Thyroid gland (tissue), 4 donors: ENCODE data around the gene TRIM7. TPM values are rescaled to one million over a fixed set of nuclear protein-coding genes. Genes with fewer than 3 reads are reported as not detected.
A peak's percentile ranks its signal among the peaks of the same experiment; 100 is the strongest.

ENCODE experiments used
- DNase-seq, 2 donors: peaks; one replicate each; pipeline ENCODE4 v3.0.0-alpha.2; 2019
- H3K27ac ChIP-seq, 3 donors: fragments of 200-600 bp; sonication (generic); 1 replicate in 2 of 3; 2 replicates in 1 of 3; pipeline ENCODE4 v1.5.1; 2016 to 2019; ENCODE audit warnings: mild to moderate bottlenecking in 1 of 3, moderate library complexity in 1 of 3
- H3K27me3 ChIP-seq: fragments of 200-600 bp; sonication (generic); one replicate; pipeline ENCODE4 v1.5.1; 2019
- H3K36me3 ChIP-seq, 2 donors: fragments of 200-600 bp; sonication (generic); one replicate each; pipeline ENCODE4 v1.5.1; 2016 to 2019
- H3K4me1 ChIP-seq, 2 donors: fragments of 200-600 bp; sonication (generic); one replicate each; pipeline ENCODE4 v1.5.1; 2017 to 2019
- H3K4me3 ChIP-seq, 3 donors: fragments of 200-600 bp; sonication (generic); replicated peaks in 1 of 3; 1 replicate in 2 of 3; 2 replicates in 1 of 3; pipeline ENCODE4 v1.5.1; 2016; ENCODE audit warnings: mild to moderate bottlenecking in 1 of 3
- H3K9me3 ChIP-seq: fragments of 200-600 bp; sonication (generic); one replicate; pipeline ENCODE4 v1.5.1; 2017
- POLR2A ChIP-seq, 2 donors: fragments of 450-650 bp; IDR thresholded peaks; one replicate each; pipeline ENCODE4 v1.6.1; 2017; ENCODE audit warnings: antibody characterized with exemption in 2 of 2, mild to moderate bottlenecking in 2 of 2, moderate library complexity in 1 of 2
- WGBS, 2 donors: methylation state at CpG; one replicate each; pipeline ENCODE4 v1.1.5; 2017; 5-methylcytosine and 5-hydroxymethylcytosine counted together
- intact Hi-C: fragments of 100-400 bp; cut with DNase I; formaldehyde crosslinking; loops from one replicate; pipeline ENCODE4 v1.15.1; 2023
- total RNA-seq, 4 donors: library from RNA; depleted of rRNA; stranded (reverse); fragments of >200 nt; gene quantifications; one replicate each; pipeline ENCODE4 v1.2.3, GENCODE V29; 2016
- TF ChIP-seq, protein P1 (sequence below), 6 experiments: fragments of 200-600 bp in 3 of 6; fragments of 450-650 bp in 3 of 6; sonication (generic) in 3 of 6; IDR thresholded peaks; one replicate each; pipeline ENCODE4 v1.5.1; 2016 to 2019; ENCODE audit warnings: antibody characterized with exemption in 6 of 6, mild to moderate bottlenecking in 2 of 6, inconsistent platforms in 1 of 6, moderate library complexity in 1 of 6

The TRIM7 gene
- total RNA-seq, 4 donors from 2014 or later = 12.3 to 14.2 (median 13.0) TPM

GRCh38 chr5:181176254-181176952 is 28.6 kb downstream of the TRIM7 start:
- Histone ChIP-seq H3K4me1 (no peaks in the 10 kb centered on the region), H3K4me3 (no peak overlapping the region), H3K9me3 (no peaks in the 10 kb centered on the region), H3K27ac (no peak overlapping the region), H3K27me3 (peaks cover 6% of the 10 kb centered on the region), H3K36me3 (no peaks in the 10 kb centered on the region)
- intact Hi-C loops = no loop called here
- DNase-seq = no peak
- 70 to 72% methylated on average over 3 of the region's 3 CpGs for WGBS, 2 donors
- TF ChIP-seq, protein P1, sequence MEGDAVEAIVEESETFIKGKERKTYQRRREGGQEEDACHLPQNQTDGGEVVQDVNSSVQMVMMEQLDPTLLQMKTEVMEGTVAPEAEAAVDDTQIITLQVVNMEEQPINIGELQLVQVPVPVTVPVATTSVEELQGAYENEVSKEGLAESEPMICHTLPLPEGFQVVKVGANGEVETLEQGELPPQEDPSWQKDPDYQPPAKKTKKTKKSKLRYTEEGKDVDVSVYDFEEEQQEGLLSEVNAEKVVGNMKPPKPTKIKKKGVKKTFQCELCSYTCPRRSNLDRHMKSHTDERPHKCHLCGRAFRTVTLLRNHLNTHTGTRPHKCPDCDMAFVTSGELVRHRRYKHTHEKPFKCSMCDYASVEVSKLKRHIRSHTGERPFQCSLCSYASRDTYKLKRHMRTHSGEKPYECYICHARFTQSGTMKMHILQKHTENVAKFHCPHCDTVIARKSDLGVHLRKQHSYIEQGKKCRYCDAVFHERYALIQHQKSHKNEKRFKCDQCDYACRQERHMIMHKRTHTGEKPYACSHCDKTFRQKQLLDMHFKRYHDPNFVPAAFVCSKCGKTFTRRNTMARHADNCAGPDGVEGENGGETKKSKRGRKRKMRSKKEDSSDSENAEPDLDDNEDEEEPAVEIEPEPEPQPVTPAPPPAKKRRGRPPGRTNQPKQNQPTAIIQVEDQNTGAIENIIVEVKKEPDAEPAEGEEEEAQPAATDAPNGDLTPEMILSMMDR (IDR thresholded peaks at IDR 0.05) = no peak
- no peak for TF ChIP-seq POLR2A (IDR thresholded peaks at IDR 0.05)

DNA sequence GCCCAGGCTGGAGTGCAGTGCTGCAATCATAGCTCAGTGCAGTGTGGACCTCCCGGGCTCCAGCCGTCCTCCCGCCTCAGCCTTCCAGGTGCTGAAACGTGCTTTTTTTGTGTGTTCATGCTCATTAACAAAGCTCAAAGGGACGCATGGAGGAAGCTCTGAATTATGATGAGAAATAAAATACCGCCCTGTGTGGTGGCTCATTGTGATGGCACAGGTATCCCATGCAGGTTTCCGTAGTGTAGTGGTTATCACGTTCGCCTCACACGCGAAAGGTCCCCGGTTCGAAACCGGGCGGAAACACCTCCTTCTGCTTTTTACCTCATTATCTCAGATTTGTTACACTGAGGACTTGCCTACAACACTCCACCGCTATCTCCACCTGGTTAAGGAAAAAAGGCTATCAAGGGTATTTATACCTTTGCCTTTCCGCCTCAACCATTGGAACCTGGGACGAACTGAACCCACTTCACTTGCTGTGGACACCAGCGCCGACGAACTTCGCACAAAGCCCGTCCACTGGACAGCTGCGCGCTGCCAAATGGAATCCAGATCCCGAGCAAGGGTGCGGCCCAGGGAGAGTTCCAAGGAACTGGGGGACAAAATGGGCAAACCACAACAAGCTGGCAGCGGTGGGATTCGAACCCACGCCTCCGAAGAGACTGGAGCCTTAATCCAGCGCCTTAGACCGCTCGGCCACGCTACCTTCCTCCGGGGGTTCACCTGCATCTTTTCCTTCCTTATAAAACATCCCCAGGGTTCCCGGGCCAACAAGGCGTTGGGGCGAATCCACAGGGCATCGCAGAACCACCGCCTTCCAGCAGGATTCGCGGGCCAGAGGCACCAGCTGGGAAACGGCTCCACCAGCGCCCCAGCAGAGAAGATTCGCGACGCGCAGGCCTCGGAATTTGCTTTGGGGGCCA is 31.3 kb downstream of the TRIM7 start:
- intact Hi-C loops = no loop called here
- peaks cover 24% of the 10 kb centered on the region for H3K27me3 ChIP-seq
- H3K36me3 ChIP-seq = no peaks in the 10 kb centered on the region
- TF ChIP-seq, protein P1 (IDR thresholded peaks at IDR 0.05) = no peak
- TF ChIP-seq POLR2A (IDR thresholded peaks at IDR 0.05) = no peak
- no peak for DNase-seq
- no peak overlapping the region for H3K4me3 ChIP-seq
- WGBS, 2 donors = 4% methylated on average over 48 to 50 of the region's 50 CpGs
- no peaks in the 10 kb centered on the region for H3K9me3 ChIP-seq
- peaks cover 6 to 9% of the 10 kb centered on the region in 2 donors for H3K4me1 ChIP-seq
- H3K27ac ChIP-seq = no peak overlapping the region

GRCh38 chr5:181173027-181173419 is 32.0 kb downstream of the TRIM7 start:
- peaks cover 6 to 9% of the 10 kb centered on the region in 2 donors for H3K4me1 ChIP-seq
- no peaks in the 10 kb centered on the region for H3K9me3 ChIP-seq
- TF ChIP-seq, protein P1 (IDR thresholded peaks at IDR 0.05) = no peak
- no peak for TF ChIP-seq POLR2A (IDR thresholded peaks at IDR 0.05)
- peak in 1 of 2 donors; percentile 30 for DNase-seq
- H3K4me3 ChIP-seq = no peak overlapping the region
- H3K27ac ChIP-seq = no peak overlapping the region
- peaks cover 24% of the 10 kb centered on the region for H3K27me3 ChIP-seq
- 14 to 23% methylated on average over 11 of the region's 11 CpGs for WGBS, 2 donors
- intact Hi-C loops = no loop called here
- no peaks in the 10 kb centered on the region for H3K36me3 ChIP-seq

DNA sequence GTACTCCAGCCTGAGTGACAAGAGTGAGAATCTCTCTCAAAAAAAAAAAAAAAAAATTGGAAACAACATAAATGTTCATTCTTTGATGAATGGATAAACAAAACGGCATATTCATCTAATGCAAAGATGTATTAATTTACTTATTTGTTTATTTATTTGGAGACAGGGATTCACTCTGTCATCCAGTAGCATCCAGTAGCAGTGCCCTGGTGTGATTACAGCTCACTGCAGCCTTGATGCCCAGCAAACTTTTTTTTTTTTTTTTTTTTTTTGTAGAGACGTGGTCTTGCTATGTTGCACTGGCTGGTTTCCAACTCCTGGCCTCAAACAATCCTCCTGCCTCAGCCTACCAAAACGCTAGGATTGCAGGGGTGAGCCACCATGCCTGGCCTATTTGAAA is 33.2 kb downstream of the TRIM7 start:
- Histone ChIP-seq H3K4me3 (no peak overlapping the region), H3K4me1 (peaks cover 6 to 9% of the 10 kb centered on the region in 2 donors), H3K27ac (no peak overlapping the region), H3K9me3 (no peaks in the 10 kb centered on the region), H3K27me3 (peaks cover 24% of the 10 kb centered on the region), H3K36me3 (no peaks in the 10 kb centered on the region)
- TF ChIP-seq, protein P1 (IDR thresholded peaks at IDR 0.05) = no peak
- no peak for TF ChIP-seq POLR2A (IDR thresholded peaks at IDR 0.05)
- no peak for DNase-seq
- intact Hi-C loops = no loop called here
- 43 to 48% methylated on average over 3 of the region's 3 CpGs for WGBS, 2 donors

DNA sequence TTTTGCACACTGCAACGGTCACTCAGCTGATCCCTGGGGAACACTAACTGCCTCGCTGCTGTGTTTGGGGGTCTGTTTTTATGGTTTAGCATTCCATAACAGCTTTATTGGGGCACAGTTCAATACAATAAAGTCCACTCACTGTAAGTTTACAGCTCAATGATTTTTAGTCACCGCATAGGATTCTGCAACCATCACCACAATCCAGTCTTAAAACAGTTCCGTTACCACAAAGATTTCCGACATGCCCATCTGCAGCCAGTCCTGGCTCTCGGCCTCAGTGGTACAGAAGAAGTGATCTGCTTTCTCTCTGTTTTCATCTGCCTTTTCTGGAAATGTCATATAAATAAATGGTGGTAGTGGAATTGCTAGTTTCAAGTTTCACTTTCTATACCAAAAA is 34.0 kb downstream of the TRIM7 start:
- peaks cover 24% of the 10 kb centered on the region for H3K27me3 ChIP-seq
- WGBS, 2 donors = 52 to 58% methylated on average over 6 of the region's 6 CpGs
- no peaks in the 10 kb centered on the region for H3K9me3 ChIP-seq
- H3K4me3 ChIP-seq = no peak overlapping the region
- peaks cover 6 to 9% of the 10 kb centered on the region in 2 donors for H3K4me1 ChIP-seq
- no peak overlapping the region for H3K27ac ChIP-seq
- DNase-seq = no peak
- TF ChIP-seq, protein P1 (IDR thresholded peaks at IDR 0.05) = no peak
- TF ChIP-seq POLR2A (IDR thresholded peaks at IDR 0.05) = no peak
- intact Hi-C loops = no loop called here
- H3K36me3 ChIP-seq = no peaks in the 10 kb centered on the region
